HK-2 (cell line): ENCODE measurements around the gene INO80C.

Experiments
- DNase-seq: peaks from one replicate; pipeline ENCODE4 v3.0.0-alpha.2; 2018; ENCODE audit not compliant: unreplicated experiment

The INO80C gene

GRCh38 chr18:35513181-35513936 lies 15.6 kb upstream of the INO80C start:
- DNase-seq: no peak

GRCh38 chr18:35512761-35513160 lies 15.0 kb upstream of the INO80C start:
- no peak for DNase-seq

- DNase-seq: no peak
These were observed 14.1 kb upstream of the INO80C start for GRCh38 chr18:35511833-35512232.

- DNase-seq: no peak
These were observed 13.7 kb upstream of the INO80C start for GRCh38 chr18:35511428-35511827.

GRCh38 chr18:35510076-35510651 lies 12.4 kb upstream of the INO80C start:
- no peak for DNase-seq

- DNase-seq: no peak
These were observed 11.1 kb upstream of the INO80C start for GRCh38 chr18:35508746-35509338.

- DNase-seq: no peak
These were observed 10.3 kb upstream of the INO80C start for GRCh38 chr18:35508030-35508429.

- DNase-seq: no peak
These were observed 9.9 kb upstream of the INO80C start for GRCh38 chr18:35507623-35508022.

GRCh38 chr18:35507192-35507591 lies 9.4 kb upstream of the INO80C start:
- DNase-seq: no peak

- no peak for DNase-seq
These were observed 8.4 kb upstream of the INO80C start for GRCh38 chr18:35506024-35506712.

- DNase-seq: no peak
These were observed 7.2 kb upstream of the INO80C start for GRCh38 chr18:35504996-35505395.

GRCh38 chr18:35502052-35502451 lies 4.3 kb upstream of the INO80C start:
- DNase-seq: no peak

- DNase-seq: no peak
These were observed 3.6 kb upstream of the INO80C start for GRCh38 chr18:35501369-35501768.

GRCh38 chr18:35500113-35500512 lies 2.4 kb upstream of the INO80C start:
- DNase-seq: no peak

- no peak for DNase-seq
These were observed 762 bp downstream of the INO80C start for GRCh38 chr18:35497027-35497369.

- DNase-seq: no peak
These were observed 2.0 kb downstream of the INO80C start for GRCh38 chr18:35495536-35496314.

GRCh38 chr18:35494251-35495220 lies 3.2 kb downstream of the INO80C start:
- DNase-seq: no peak

GRCh38 chr18:35491700-35492077 lies 6.1 kb downstream of the INO80C start:
- no peak for DNase-seq

- DNase-seq: no peak
These were observed 6.7 kb downstream of the INO80C start for GRCh38 chr18:35490894-35491699.

- DNase-seq: no peak
These were observed 7.8 kb downstream of the INO80C start for GRCh38 chr18:35489913-35490490.
